ENCODE measurements around the gene PDE5A. TPM values are rescaled to one million over a fixed set of nuclear protein-coding genes. Genes with fewer than 3 reads are reported as not detected.

PDE5A gene
- total RNA-seq, 1 donor from 2014 or later, result 7.6 TPM

DNA sequence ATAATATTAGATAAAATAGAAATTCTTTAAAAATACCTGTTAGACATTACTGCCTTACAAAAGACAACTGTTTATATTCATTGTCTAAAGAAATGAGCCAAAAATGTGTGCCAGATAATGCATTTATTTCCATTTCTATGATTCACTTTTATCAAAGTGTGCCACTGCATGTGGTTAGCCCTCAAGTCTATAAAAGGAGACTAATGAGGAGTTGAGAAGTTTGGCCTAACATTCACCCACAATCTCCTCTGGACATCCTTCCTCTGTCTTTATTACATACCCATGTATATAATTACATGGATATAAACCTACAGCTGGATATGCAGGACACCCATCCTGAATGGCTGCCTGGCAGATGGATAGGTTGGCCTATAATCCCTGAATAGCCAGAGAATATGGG lies 42.6 kb upstream of the PDE5A start:
- DNase-seq (ENCODE audit: low read depth), result no peak
- Histone ChIP-seq H3K27me3 (ENCODE audit: control insufficient read depth, insufficient read depth, low read length) (no peaks in the 10 kb centered on the region), H3K4me3 (ENCODE audit: low read depth, low read length) (no peak overlapping the region), H3K36me3 (ENCODE audit: control insufficient read depth, insufficient read depth, low read length) (no peaks in the 10 kb centered on the region)
- TF ChIP-seq, protein P1, sequence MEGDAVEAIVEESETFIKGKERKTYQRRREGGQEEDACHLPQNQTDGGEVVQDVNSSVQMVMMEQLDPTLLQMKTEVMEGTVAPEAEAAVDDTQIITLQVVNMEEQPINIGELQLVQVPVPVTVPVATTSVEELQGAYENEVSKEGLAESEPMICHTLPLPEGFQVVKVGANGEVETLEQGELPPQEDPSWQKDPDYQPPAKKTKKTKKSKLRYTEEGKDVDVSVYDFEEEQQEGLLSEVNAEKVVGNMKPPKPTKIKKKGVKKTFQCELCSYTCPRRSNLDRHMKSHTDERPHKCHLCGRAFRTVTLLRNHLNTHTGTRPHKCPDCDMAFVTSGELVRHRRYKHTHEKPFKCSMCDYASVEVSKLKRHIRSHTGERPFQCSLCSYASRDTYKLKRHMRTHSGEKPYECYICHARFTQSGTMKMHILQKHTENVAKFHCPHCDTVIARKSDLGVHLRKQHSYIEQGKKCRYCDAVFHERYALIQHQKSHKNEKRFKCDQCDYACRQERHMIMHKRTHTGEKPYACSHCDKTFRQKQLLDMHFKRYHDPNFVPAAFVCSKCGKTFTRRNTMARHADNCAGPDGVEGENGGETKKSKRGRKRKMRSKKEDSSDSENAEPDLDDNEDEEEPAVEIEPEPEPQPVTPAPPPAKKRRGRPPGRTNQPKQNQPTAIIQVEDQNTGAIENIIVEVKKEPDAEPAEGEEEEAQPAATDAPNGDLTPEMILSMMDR (IDR thresholded peaks at IDR 0.05; ENCODE audit: insufficient read depth, low read length, poor library complexity, severe bottlenecking), result no peak

DNA sequence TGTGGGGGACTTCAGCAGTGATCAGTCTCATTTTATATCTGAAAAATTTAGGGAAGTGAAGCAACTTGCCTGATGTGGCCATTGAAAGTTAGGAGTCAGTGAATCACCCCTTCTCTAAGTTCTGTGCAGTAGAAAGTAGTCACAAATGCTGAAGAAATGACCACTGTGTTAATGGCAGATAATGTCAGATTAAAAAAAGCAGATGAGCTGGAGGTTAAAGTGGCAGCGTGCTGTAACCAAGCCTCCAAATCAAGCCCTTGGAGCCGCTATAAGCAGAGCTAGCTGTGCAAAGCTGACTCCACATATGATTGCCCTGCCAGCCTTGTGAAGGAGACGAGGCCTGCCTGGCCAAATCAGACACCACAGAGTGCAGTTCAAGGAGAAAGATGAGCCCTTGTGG lies 39.2 kb upstream of the PDE5A start:
- Histone ChIP-seq H3K27me3 (ENCODE audit: control insufficient read depth, insufficient read depth, low read length) (no peaks in the 10 kb centered on the region), H3K36me3 (ENCODE audit: control insufficient read depth, insufficient read depth, low read length) (no peaks in the 10 kb centered on the region), H3K4me3 (ENCODE audit: low read depth, low read length) (no peak overlapping the region)
- DNase-seq (ENCODE audit: low read depth), result no peak
- TF ChIP-seq, protein P1 (IDR thresholded peaks at IDR 0.05; ENCODE audit: insufficient read depth, low read length, poor library complexity, severe bottlenecking), result no peak

DNA sequence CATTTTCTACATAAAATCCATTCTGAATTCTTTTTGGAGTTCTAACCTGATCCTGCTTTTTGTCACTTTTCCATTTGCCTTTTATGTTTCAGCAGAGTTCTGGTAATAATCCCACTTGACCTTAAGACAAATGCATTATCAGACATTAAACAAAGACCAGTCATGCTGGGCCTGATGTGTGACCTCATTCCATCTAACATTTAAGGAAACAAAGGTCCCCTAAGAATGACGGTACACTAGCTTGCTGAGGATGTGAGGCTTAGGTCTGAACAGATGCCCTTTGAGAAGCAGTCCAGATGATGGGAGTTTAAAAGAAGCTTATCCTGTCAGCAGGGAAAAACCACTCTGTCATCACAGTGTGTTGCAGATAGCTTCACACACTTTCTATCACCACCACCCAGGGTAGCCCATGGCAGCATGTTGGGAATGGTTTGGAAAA lies 38.1 kb upstream of the PDE5A start:
- no peak for DNase-seq (ENCODE audit: low read depth)
- Histone ChIP-seq H3K4me3 (ENCODE audit: low read depth, low read length) (no peak overlapping the region), H3K27me3 (ENCODE audit: control insufficient read depth, insufficient read depth, low read length) (no peaks in the 10 kb centered on the region), H3K36me3 (ENCODE audit: control insufficient read depth, insufficient read depth, low read length) (no peaks in the 10 kb centered on the region)
- TF ChIP-seq, protein P1 (IDR thresholded peaks at IDR 0.05; ENCODE audit: insufficient read depth, low read length, poor library complexity, severe bottlenecking), result no peak

DNA sequence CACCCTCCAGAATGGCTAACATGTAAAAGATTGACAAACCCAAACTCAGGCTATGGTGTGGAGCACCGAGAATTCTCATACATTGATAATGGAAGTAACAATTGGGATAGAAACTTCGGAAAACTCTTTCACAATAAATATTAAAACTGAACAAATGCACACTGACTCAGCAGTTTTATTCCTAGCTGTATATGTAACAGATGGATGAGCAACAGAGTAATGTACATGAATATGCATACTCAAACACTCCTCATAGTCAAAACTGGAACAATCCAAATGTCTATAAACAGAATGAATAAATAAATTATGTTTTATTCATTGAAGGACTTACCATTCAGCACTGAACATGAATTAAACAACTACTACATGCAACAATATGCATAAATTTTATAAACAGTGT lies 37.1 kb upstream of the PDE5A start:
- no peak for DNase-seq (ENCODE audit: low read depth)
- Histone ChIP-seq H3K4me3 (ENCODE audit: low read depth, low read length) (no peak overlapping the region), H3K27me3 (ENCODE audit: control insufficient read depth, insufficient read depth, low read length) (no peaks in the 10 kb centered on the region), H3K36me3 (ENCODE audit: control insufficient read depth, insufficient read depth, low read length) (no peaks in the 10 kb centered on the region)
- TF ChIP-seq, protein P1 (IDR thresholded peaks at IDR 0.05; ENCODE audit: insufficient read depth, low read length, poor library complexity, severe bottlenecking), result no peak

DNA sequence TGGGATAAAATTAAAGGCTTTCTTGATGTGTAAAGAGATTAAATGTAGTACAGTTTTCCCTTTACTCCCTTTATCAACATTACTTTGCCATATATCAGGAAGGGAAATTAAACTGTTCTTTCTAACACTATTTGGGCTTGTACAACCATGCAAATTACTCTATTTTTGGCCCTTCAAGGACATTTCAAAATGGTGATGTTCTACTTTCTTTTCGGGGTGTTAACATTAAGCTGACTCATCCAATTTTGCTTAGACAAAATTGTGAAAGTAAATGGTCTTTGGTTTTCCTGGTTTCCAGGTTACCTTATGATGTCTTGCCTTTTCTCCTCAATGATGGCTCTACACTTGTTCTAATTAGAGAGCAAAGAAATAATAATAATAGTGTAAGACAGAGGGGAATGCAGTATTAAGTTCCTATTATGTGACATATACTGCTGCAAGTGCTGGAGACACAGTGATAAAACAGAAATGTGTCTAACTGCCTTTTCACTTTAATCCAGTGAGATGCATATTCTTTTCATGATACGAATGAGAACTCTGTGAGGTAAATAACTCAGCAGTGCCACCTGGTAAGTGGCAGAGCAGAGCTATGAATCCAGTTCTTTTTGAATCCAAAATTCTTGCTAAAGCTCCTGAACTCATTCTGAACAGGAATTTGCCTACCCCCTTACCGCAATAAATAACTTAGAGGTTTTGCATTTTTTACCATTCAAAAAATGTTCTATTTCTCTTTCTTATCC lies 35.7 kb upstream of the PDE5A start:
- TF ChIP-seq, protein P1 (IDR thresholded peaks at IDR 0.05; ENCODE audit: insufficient read depth, low read length, poor library complexity, severe bottlenecking), result no peak
- no peak for DNase-seq (ENCODE audit: low read depth)
- Histone ChIP-seq H3K27me3 (ENCODE audit: control insufficient read depth, insufficient read depth, low read length) (no peaks in the 10 kb centered on the region), H3K36me3 (ENCODE audit: control insufficient read depth, insufficient read depth, low read length) (no peaks in the 10 kb centered on the region), H3K4me3 (ENCODE audit: low read depth, low read length) (no peak overlapping the region)

Measured in kidney epithelial cell (primary cell).